ENCODE measurements around the gene POLD1.
A peak's percentile ranks its signal among the peaks of the same experiment; 100 is the strongest.
"Not testable (repeated sequence)": the region's sequence is repeated elsewhere in the genome, so short reads cannot be mapped to it uniquely, and the experiment has no call there.

The POLD1 gene

DNA sequence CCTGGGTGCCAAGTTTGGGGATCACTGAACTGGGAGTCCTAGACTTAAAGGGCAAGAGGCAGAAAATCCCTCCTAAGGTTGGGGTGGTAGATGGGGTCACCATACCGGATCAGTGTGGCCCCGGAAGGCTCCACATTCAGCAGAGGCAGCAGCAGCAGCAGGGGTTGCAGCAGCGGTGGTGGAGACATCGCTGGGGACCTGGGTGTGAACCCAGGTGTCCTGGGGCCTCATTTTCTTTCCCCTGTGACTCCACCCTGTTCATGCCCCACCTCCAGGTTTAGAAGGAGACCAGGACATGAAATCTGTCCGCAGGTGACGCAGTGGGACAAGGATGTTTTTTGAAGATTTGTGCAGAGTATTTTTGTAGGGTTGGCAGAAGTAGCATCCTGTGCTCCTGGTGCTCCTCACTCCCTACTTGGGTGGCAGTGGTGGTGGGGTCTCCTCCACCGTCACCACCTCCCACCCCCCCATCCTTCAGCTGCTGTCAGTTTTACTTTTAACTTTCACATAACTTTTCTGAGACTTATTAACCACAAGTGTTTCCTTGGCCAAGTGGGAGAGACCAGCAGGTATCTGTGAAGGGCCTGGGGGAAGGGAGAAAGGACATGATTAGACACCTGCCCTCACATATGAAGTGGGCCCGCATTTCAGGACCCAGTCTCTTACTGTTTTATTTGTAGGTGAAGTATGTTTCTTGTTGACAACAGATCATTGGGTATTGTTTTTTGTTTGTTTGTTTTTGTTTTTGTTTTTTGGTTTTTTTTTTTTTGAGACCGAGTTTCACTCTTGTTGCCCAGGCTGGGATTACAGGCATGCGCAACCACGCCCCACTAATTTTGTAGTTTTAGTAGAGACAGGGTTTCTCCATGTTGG, 18.5 kb upstream of the POLD1 start, which contains the start of gene NAPSA:
Gene NAPSA, minus strand, starts transcription at position 206 of the 873 bp plus-strand sequence. Its CDS starts 18 bp downstream, at position 188.
- no peak for DNase-seq

DNA sequence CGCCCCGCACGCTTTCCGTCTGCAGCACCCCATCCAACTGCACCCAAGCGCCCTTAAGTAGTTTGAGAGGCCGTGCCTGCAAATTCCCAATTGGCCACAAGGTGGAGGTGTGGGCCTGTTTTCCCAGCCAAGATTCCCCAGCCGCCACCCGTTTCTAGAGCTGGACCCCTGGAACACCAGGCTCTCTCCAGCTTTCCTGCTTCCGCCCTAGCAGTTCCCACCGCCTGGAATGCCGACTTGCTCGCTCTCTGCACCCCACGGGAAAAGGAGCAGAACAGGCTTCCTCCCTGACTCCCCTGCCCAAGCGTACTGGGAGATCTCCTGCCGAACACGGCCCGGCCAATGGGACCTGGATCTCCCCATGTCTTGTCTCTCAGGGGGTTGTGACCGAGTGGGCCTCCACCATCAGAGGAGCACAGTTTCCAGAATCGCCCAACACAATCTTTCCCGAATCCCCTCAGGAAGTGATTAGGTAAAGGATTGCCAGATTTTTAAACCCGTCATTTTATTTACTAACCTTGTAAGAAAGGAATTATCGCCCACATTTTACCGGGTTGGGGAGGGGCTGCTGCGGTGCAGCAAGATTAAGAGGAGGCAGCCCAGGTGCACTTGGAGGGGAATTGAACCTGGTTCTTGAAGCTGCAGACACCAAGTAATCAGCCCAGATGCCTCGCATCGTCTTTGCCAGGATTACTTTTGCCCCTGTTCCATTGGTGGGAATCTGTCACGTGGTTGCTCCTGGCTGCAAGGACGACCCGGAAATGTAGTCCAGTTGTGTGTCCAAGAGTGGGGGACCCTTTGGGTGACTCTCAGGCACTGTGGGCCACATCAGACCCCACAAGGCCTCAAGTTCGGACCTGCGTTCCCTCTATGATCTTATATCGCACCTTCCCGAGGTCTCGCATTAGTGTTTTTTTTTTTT, 15.2 kb upstream of the POLD1 start:
- DNase-seq, result peak; percentile 75

DNA sequence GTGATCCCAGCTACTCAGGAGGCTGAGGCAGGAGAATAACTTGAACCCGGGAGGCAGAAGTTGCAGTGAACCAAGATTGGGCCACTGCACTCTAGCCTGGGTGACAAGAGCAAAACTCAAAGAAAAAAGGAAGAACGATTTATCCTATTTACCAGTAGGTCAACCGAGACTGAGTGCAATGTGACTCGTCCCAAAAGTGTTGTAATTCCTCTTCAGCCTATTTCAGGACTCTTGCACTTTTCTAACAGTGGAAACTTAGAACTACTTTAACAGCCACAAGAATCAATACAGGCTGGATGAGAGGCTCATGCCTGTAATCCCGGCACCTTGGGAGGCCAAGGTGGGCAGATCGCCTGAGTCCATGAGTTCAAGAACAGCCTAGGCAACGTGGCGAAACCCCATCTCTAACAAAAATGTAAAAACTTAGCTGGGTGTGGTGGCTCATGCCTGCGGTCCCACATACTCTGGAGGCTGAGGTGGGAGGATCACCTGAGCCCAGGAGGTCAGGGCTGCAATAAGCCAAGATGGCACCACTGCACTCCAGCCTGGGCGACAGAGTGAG, 12.2 kb upstream of the POLD1 start:
- no peak for DNase-seq

DNA sequence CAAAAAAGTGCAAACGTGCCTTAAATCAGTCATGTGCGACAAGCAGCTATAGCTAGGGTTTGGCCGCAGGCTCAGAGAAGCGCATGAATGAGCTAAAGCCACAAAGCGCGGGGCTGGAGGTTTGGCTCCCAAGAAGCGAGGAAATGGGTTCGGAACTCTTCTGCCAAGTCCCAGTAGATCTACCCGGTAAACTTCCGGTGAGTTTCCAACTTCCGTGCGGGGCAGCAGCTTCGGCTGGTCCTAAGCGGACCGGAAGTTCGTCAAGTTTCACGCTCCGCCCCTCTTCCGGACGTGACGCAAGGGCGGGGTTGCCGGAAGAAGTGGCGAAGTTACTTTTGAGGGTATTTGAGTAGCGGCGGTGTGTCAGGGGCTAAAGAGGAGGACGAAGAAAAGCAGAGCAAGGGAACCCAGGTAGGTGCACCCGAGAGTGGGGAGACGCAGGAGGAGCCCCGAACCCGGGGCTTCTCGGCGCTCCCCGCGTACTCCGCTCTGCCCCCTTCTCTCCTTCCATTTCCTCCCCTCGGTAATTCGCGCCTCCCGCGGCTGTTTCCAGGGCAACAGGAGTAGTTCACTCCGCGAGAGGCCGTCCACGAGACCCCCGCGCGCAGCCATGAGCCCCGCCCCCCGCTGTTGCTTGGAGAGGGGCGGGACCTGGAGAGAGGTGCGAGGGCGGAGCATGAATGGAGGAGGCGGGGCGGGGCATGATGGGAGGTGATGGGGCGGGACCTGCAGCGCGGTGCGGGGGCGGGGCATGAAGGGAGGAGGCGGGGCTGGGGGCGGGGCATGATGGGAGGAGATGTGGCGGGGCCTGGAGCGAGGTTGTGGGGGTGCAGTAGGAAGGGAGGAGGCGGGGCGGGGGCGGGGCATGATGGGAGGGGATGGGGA, 7.7 kb upstream of the POLD1 start, which contains the start of gene NR1H2:
Gene NR1H2, plus strand, starts transcription at position 292 of the 885 bp plus-strand sequence. CDS start 1,149 bp downstream, outside the sequence.
- peak; percentile 98 for DNase-seq

- DNase-seq, result no peak
Observed at GRCh38 chr19:50377051-50377461, 7.1 kb upstream of the POLD1 start.

GRCh38 chr19:50377517-50377916, 6.6 kb upstream of the POLD1 start:
- DNase-seq, result no peak

DNA sequence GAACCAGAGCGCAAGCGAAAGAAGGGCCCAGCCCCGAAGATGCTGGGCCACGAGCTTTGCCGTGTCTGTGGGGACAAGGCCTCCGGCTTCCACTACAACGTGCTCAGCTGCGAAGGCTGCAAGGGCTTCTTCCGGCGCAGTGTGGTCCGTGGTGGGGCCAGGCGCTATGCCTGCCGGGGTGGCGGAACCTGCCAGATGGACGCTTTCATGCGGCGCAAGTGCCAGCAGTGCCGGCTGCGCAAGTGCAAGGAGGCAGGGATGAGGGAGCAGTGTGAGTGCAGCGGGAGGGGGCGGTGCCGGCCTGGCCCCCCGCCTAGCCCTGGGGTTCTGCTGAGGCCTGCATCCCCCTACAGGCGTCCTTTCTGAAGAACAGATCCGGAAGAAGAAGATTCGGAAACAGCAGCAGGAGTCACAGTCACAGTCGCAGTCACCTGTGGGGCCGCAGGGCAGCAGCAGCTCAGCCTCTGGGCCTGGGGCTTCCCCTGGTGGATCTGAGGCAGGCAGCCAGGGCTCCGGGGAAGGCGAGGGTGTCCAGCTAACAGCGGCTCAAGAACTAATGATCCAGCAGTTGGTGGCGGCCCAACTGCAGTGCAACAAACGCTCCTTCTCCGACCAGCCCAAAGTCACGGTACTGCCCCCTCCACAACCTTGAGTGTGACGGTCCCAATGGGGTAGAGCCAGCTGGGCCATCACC, 5.8 kb upstream of the POLD1 start:
- no peak for DNase-seq

GRCh38 chr19:50378863-50379236, 5.3 kb upstream of the POLD1 start:
- no peak for DNase-seq

DNA sequence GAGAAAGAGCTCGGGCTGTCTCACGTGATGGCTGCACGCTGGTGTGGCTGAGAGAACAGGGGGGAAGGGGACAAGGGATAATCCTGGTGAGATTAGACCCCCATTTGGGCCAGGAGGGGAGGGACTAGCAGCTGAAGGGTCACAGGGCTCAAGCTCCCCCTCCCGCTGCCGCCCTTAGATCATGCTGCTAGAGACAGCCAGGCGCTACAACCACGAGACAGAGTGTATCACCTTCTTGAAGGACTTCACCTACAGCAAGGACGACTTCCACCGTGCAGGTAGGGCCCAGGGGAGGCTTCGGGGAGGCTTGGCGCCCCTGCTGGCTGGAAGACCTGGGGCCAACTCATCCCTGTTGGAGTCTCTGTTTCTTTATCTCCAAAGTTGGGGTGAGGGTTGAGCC, 4.5 kb upstream of the POLD1 start:
- DNase-seq, result no peak

GRCh38 chr19:50380137-50380536, 4.0 kb upstream of the POLD1 start:
- no peak for DNase-seq

GRCh38 chr19:50380751-50381151, 3.4 kb upstream of the POLD1 start:
- DNase-seq, result no peak

GRCh38 chr19:50381881-50382729, 2.0 kb upstream of the POLD1 start:
- no peak for DNase-seq

- DNase-seq, result no peak
Observed at GRCh38 chr19:50383001-50383851, 921 bp upstream of the POLD1 start.

DNA sequence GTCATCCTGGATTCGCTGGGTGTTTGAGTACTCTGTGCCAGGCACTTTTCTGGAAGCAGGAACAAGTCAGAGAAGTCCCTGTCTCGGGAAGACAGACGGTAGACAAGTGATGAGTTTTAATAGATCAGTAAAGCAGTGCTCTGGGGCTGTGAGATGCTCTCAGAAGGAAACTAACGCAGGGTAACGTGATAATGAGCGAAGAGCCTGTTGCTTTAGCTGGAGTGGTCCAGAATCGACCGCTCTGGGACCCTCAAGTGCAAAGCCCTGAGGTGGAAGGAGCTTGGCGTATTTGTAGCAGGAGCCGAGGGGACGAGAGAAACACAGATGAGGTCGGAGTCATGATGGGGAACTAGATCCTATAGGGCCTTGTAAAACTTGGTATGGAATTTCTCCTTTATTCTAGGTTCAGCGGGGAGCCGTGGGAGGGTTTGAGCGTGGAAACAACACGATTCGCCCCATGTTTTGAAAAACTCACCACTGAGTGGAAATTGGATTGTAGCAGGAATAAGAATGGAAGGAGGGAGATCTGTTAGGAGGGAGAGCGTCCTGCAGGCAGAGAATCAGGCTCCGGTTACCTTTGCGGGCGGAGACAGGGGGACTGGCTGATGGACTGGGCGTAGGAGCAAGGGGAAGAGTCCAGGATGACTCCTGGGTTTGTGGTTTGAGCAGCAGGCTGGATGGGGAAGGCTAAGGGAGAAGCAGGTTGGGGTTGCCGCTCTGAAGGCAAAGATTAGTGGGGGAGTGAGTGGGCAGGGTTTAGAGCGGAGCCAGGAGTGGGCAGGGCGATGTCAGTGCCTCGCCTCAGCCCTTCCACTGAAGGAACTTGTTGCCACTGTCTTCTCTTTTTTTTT, 763 bp downstream of the POLD1 start:
- DNase-seq, result no peak

DNA sequence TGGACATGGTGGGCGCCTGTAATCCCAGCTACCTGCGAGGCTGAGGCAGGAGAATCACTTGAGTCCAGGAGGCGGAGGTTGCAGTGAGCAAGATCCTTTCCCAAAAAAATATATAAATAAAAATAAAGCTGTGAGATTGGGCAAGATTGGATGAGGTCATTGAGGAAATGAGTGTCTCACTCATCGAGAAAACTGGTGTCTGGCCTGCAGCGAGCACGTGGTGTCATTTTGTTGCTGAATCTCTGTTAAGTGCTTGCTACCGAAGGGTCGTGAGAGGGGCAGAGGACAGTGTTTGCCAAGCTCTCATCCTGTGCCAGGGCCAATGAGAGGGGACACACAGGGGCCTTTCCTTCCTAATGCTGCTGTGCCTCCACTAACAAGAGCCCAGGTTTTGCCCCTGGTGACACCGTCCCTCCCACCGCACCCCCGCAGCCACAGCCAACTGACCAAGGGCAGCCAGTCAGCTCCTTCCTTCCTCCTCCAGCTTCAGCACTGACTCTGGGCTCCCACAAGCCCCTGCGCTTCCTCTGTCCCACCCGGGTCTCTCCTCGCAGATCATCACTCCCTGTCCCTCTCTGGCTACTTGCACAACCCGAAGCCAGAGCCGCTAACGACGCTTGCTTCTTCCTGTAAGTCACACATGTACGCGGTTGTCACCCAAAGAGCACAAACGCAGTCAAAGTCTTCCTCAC, 3.2 kb downstream of the POLD1 start:
- no peak for DNase-seq

DNA sequence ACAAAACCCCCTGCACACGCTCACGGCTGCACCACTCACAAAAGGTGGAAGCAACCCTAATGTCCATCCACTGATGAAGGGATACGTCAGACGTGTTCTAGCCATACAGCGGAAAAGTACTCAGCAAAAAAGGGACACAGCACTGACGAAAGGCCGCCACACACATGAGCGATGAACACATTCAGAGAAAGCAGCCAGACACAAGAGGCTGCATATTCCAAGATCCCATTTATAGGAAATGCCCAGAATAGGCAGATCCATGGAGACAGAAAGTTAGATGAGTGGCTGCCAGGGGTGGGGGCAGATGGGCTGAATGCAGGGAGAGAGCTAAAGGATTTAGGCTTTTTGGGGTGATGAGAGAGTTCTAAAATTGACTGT, 3.7 kb downstream of the POLD1 start:
- no peak for DNase-seq

- DNase-seq, result not testable (repeated sequence)
Observed at GRCh38 chr19:50390295-50390694, 6.1 kb downstream of the POLD1 start.

DNA sequence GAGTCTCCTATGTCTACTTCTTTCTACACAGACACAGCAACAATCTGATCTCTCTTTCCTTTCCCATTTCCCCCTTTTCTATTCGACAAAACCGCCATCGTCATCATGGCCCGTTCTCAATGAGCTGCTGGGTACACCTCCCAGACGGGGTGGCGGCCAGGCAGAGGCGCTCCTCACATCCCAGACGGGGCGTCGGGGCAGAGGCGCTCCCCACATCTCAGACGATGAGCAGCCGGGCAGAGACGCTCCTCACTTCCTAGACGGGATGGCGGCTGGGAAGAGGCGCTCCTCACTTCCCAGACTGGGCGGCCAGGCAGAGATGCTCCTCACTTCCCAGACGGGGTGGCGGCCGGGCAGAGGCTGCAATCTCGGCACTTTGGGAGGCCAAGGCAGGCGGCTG, 6.8 kb downstream of the POLD1 start:
- DNase-seq, result not testable (repeated sequence)
